Nephron (organoid): ENCODE measurements around the gene CALN1.

Experiments
- H3K27ac Mint-ChIP-seq, 3 experiments: 2 replicates each; pipeline ENCODE4 v1.8.0; 2020; ENCODE audit warnings: mixed read lengths in 3 of 3, mild to moderate bottlenecking in 2 of 3, moderate library complexity in 1 of 3
- H3K27me3 Mint-ChIP-seq: 2 replicates; pipeline ENCODE4 v1.8.0; 2021; ENCODE audit warnings: low read depth, mild to moderate bottlenecking, moderate library complexity, mixed read lengths
- H3K36me3 Mint-ChIP-seq: 2 replicates; pipeline ENCODE4 v1.8.0; 2020; ENCODE audit warnings: low read depth, mixed read lengths
- H3K4me1 Mint-ChIP-seq: 2 replicates; pipeline ENCODE4 v1.8.0; 2020; ENCODE audit warnings: mixed read lengths
- H3K4me3 Mint-ChIP-seq, 3 experiments: 2 replicates each; pipeline ENCODE4 v1.8.0; 2020; ENCODE audit warnings: mild to moderate bottlenecking in 3 of 3, mixed read lengths in 3 of 3, moderate library complexity in 2 of 3
- H3K9me3 Mint-ChIP-seq: 2 replicates; pipeline ENCODE4 v1.8.0; 2020; ENCODE audit warnings: mixed read lengths
- CTCF ChIP-seq, 3 experiments: fragments of 200-600 bp; sonication (generic); IDR thresholded peaks; one replicate each; pipeline ENCODE4 v1.5.0; 2021; ENCODE audit warnings: antibody characterized with exemption in 3 of 3; ENCODE audit not compliant: unreplicated experiment in 3 of 3

The CALN1 gene

GRCh38 chr7:72112992-72113391 is 299.1 kb downstream of the CALN1 start:
- no peak overlapping the region for H3K27ac Mint-ChIP-seq
- H3K9me3 Mint-ChIP-seq = peaks cover 9% of the 10 kb centered on the region
- peaks cover 4% of the 10 kb centered on the region for H3K27me3 Mint-ChIP-seq
- H3K36me3 Mint-ChIP-seq = no peaks in the 10 kb centered on the region
- no peak for TF ChIP-seq CTCF (IDR thresholded peaks at IDR 0.05; ENCODE audit: unreplicated experiment in 3 of 3)
- peaks cover 6% of the 10 kb centered on the region for H3K4me1 Mint-ChIP-seq
- no peak overlapping the region for H3K4me3 Mint-ChIP-seq

GRCh38 chr7:72112530-72112929 is 299.6 kb downstream of the CALN1 start:
- Mint-ChIP-seq H3K9me3 (peaks cover 13% of the 10 kb centered on the region), H3K4me3 (no peak overlapping the region), H3K4me1 (peaks cover 6% of the 10 kb centered on the region), H3K36me3 (no peaks in the 10 kb centered on the region), H3K27me3 (peaks cover 4% of the 10 kb centered on the region), H3K27ac (no peak overlapping the region)
- no peak for TF ChIP-seq CTCF (IDR thresholded peaks at IDR 0.05; ENCODE audit: unreplicated experiment in 3 of 3)

GRCh38 chr7:72111086-72111485 is 301.1 kb downstream of the CALN1 start:
- peaks cover 15% of the 10 kb centered on the region for H3K9me3 Mint-ChIP-seq
- no peak for TF ChIP-seq CTCF (IDR thresholded peaks at IDR 0.05; ENCODE audit: unreplicated experiment in 3 of 3)
- no peak overlapping the region for H3K4me3 Mint-ChIP-seq
- peaks cover 4% of the 10 kb centered on the region for H3K27me3 Mint-ChIP-seq
- H3K27ac Mint-ChIP-seq = no peak overlapping the region
- H3K36me3 Mint-ChIP-seq = no peaks in the 10 kb centered on the region
- H3K4me1 Mint-ChIP-seq = peaks cover 6% of the 10 kb centered on the region

GRCh38 chr7:72109566-72109965 is 302.6 kb downstream of the CALN1 start:
- no peak for TF ChIP-seq CTCF (IDR thresholded peaks at IDR 0.05; ENCODE audit: unreplicated experiment in 3 of 3)
- peaks cover 4% of the 10 kb centered on the region for H3K27me3 Mint-ChIP-seq
- H3K36me3 Mint-ChIP-seq = no peaks in the 10 kb centered on the region
- H3K4me1 Mint-ChIP-seq = peaks cover 6% of the 10 kb centered on the region
- H3K4me3 Mint-ChIP-seq = no peak overlapping the region
- peaks cover 14% of the 10 kb centered on the region for H3K9me3 Mint-ChIP-seq
- H3K27ac Mint-ChIP-seq = no peak overlapping the region

- Mint-ChIP-seq H3K9me3 (peaks cover 14% of the 10 kb centered on the region), H3K4me3 (no peak overlapping the region), H3K27me3 (peaks cover 9% of the 10 kb centered on the region), H3K36me3 (no peaks in the 10 kb centered on the region), H3K4me1 (no peaks in the 10 kb centered on the region), H3K27ac (no peak overlapping the region)
- no peak for TF ChIP-seq CTCF (IDR thresholded peaks at IDR 0.05; ENCODE audit: unreplicated experiment in 3 of 3)
These were observed 305.7 kb downstream of the CALN1 start for GRCh38 chr7:72106405-72106804.

GRCh38 chr7:72101444-72101843 is 310.7 kb downstream of the CALN1 start:
- H3K9me3 Mint-ChIP-seq = peaks cover 2% of the 10 kb centered on the region
- no peaks in the 10 kb centered on the region for H3K36me3 Mint-ChIP-seq
- no peak overlapping the region for H3K4me3 Mint-ChIP-seq
- no peak for TF ChIP-seq CTCF (IDR thresholded peaks at IDR 0.05; ENCODE audit: unreplicated experiment in 3 of 3)
- H3K27ac Mint-ChIP-seq = no peak overlapping the region
- peaks cover 10% of the 10 kb centered on the region for H3K4me1 Mint-ChIP-seq
- H3K27me3 Mint-ChIP-seq = peaks cover 5% of the 10 kb centered on the region
